ENCODE results near the gene NTRK3.

Gene NTRK3

DNA sequence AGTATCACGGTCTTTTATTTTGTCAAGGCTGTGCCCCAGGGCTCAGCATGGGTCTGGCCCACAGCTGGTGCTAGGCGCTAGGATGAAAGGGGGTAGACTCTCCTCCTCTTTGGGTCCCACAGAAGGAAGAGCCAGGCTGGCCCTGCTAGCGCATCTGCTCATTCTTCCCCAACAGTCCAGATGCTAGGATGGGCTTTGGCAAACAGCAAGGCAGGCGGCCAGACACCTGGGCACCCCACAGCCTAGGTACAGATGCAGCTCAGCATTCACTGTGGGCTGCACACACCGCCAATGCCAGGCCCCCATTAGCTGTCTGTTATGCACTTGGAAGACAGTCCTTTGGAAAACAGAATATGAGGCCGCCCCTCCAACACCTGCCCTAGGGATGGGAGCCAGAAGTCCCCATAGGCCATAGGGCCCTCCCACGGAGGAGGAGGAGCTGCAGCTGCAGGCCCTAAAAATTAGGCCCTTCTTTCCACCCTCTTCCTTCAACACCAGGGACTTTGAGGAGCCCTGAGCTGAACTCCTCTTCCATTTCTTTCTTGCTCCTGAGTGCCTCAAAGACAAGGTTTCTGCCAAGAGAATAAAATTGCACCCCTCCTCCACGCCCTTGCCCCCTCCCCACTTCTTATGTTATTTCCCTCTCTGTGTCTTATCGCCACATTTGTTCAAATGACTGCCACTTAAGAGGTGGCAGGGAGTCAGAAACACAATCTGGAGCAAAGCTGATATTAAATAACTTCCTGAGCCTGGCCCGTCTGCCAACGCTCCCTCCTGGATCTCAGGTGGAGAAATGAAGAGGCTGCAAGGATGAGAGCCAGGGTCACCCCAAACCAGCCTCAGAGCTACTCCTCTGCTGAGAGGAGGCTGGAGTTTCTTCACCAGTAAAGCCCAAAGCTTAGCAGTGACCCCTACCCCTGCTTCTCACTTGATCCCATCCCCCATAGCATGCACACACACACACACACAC lies 13.7 kb downstream of the NTRK3 start:
- Histone ChIP-seq H3K4me3 (ENCODE audit: low read depth in 1 of 2, low read length in 2 of 2) (no peak overlapping the region), H3K4me1 (ENCODE audit: control insufficient read depth in 1 of 2, insufficient read depth in 2 of 2, low read length in 2 of 2) (peaks cover 0 to 10% of the 10 kb centered on the region in 2 donors), H3K27me3 (ENCODE audit: low read depth, low read length) (no peaks in the 10 kb centered on the region), H3K36me3 (ENCODE audit: control insufficient read depth in 1 of 2, insufficient read depth in 2 of 2, low read length in 2 of 2) (no peaks in the 10 kb centered on the region), H3K27ac (ENCODE audit: low read length) (no peak overlapping the region), H3K9me3 (ENCODE audit: control insufficient read depth in 1 of 2, low read length in 2 of 2) (no peaks in the 10 kb centered on the region)

DNA sequence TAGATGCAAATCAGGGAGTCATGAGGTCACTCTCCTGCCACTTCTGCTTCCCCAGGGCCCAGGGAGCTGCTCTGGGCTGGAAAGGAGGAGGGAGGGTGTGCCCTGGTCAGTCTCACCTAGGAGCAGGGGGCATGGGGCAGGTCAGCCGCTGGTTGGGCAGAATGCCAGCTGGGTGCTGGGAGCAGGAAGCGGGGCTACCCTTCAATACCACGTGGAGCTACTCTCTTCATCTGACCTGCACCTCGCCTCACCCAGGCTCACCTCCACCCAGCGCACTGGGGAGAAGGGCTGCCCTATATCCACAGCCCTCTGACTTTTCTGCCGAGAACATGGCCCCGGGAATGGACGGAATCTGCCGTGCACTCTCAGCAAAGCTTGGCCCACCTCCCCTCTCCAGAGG lies 15.1 kb downstream of the NTRK3 start:
- peaks cover 0 to 3% of the 10 kb centered on the region in 2 donors for H3K4me1 ChIP-seq (ENCODE audit: control insufficient read depth in 1 of 2, insufficient read depth in 2 of 2, low read length in 2 of 2)
- no peaks in the 10 kb centered on the region for H3K27me3 ChIP-seq (ENCODE audit: low read depth, low read length)
- H3K36me3 ChIP-seq (ENCODE audit: control insufficient read depth in 1 of 2, insufficient read depth in 2 of 2, low read length in 2 of 2) = no peaks in the 10 kb centered on the region
- no peaks in the 10 kb centered on the region for H3K9me3 ChIP-seq (ENCODE audit: control insufficient read depth in 1 of 2, low read length in 2 of 2)
- no peak overlapping the region for H3K4me3 ChIP-seq (ENCODE audit: low read depth in 1 of 2, low read length in 2 of 2)
- H3K27ac ChIP-seq (ENCODE audit: low read length) = no peak overlapping the region

DNA sequence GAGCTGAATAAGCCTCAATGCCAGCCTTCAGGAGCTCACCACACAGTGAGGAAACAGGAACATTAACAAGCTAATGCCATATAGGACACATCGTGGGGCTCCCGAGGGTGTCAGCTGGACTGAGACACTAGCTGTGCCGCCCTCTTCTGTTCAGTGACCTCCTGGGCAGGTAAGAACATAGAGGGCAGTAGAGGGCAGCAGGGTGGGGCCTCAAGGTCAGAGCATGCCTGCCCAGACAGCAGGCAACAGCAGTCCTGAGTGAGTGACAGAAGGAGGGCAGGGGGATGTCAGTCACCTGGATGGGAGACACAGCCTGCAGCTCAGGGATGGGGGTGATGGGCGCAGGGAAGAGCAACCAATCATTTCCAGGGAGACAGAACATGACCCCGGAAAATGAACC lies 15.5 kb downstream of the NTRK3 start:
- H3K27me3 ChIP-seq (ENCODE audit: low read depth, low read length) = no peaks in the 10 kb centered on the region

DNA sequence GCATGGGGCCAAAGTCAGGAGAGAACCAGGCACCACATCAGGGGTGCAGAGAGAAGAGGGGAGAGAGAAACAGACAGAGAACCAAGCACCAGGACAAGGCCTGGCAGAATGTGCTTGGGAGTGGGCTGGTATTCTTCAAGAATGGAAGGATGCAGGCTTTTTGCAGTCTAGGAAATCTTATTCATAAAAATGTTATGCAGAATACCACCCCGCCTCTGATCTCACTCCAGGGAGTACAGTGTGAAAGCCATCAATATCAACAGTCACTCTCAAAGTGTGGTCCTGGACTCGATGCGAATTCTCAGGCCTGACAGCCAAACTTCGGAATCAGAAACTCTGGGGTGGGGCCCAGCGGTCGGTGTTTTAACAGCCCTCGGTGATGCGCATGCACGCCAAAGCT lies 16.9 kb downstream of the NTRK3 start:
- H3K9me3 ChIP-seq (ENCODE audit: control insufficient read depth in 1 of 2, low read length in 2 of 2) = no peaks in the 10 kb centered on the region
- H3K4me3 ChIP-seq (ENCODE audit: low read depth in 1 of 2, low read length in 2 of 2) = no peak overlapping the region
- H3K4me1 ChIP-seq (ENCODE audit: control insufficient read depth in 1 of 2, insufficient read depth in 2 of 2, low read length in 2 of 2) = no peaks in the 10 kb centered on the region
- H3K27ac ChIP-seq (ENCODE audit: low read length) = no peak overlapping the region
- H3K27me3 ChIP-seq (ENCODE audit: low read depth, low read length) = no peaks in the 10 kb centered on the region
- no peaks in the 10 kb centered on the region for H3K36me3 ChIP-seq (ENCODE audit: control insufficient read depth in 1 of 2, insufficient read depth in 2 of 2, low read length in 2 of 2)

More for the DNA sequence above, 15.5 kb downstream of the NTRK3 start:
- Histone ChIP-seq H3K4me3 (ENCODE audit: low read depth in 1 of 2, low read length in 2 of 2) (no peak overlapping the region), H3K36me3 (ENCODE audit: control insufficient read depth in 1 of 2, insufficient read depth in 2 of 2, low read length in 2 of 2) (no peaks in the 10 kb centered on the region), H3K27ac (ENCODE audit: low read length) (no peak overlapping the region), H3K9me3 (ENCODE audit: control insufficient read depth in 1 of 2, low read length in 2 of 2) (no peaks in the 10 kb centered on the region), H3K4me1 (ENCODE audit: control insufficient read depth in 1 of 2, insufficient read depth in 2 of 2, low read length in 2 of 2) (no peaks in the 10 kb centered on the region)

DNA sequence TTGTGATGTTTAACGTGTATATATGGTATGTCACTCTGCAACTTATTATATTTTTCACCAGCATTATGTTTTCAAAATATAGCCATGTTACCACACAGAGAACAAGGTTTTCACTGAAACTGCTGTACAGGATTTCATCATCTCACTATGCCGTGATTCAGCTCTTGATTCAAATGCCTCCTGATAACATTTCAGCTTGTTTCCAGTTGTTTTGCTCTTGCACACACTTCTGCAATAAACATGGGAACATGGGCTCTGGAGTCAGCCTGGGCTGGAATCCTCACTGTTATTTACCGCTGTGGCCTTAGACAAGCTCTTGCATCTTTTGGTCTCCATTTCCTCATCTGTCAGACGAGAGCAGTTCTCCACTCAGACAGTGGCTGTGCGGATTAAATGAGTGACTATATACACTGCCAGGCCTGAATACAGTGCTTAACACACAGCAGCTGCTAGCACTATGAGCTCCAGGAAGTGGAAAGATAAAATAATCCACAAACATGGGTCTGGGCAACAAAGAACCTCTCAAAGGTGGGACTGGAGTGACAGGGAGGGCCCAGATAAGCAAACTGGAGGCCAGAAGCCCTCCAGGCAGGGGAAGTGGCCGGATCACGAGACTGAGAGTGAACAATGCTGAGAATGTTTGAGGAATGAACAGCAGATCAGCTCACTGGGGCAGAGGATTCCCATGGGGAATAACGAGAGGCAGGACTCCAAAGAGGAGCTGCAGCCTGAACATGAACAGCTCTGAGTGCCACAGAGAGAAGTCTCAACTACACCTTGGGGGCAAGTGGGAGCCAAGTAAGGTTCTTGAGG lies 17.7 kb downstream of the NTRK3 start:
- Histone ChIP-seq H3K36me3 (ENCODE audit: control insufficient read depth in 1 of 2, insufficient read depth in 2 of 2, low read length in 2 of 2) (no peaks in the 10 kb centered on the region), H3K4me1 (ENCODE audit: control insufficient read depth in 1 of 2, insufficient read depth in 2 of 2, low read length in 2 of 2) (no peaks in the 10 kb centered on the region), H3K27ac (ENCODE audit: low read length) (no peak overlapping the region)

DNA sequence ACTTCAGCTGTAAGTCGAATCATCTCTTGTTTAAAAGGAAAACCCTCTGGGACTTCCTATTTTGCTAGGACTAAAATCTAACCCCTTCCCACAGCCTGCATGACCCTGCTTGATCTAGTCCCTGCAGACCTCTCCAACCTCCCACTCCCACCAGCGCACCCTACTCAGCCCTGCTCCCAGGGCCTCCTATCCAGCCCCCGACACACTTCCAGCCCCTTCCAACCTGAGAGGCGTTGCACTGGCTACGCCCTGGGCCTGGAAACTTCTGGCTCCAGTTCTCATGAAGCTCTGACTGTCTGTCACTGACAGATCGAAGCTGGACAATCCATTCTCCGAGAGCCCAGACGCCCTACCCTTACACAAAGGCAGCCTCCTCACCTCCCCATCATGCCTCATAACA lies 21.8 kb downstream of the NTRK3 start:
- Histone ChIP-seq H3K9me3 (ENCODE audit: control insufficient read depth in 1 of 2, low read length in 2 of 2) (no peaks in the 10 kb centered on the region), H3K27me3 (ENCODE audit: low read depth, low read length) (no peaks in the 10 kb centered on the region), H3K27ac (ENCODE audit: low read length) (no peak overlapping the region), H3K36me3 (ENCODE audit: control insufficient read depth in 1 of 2, insufficient read depth in 2 of 2, low read length in 2 of 2) (no peaks in the 10 kb centered on the region), H3K4me3 (ENCODE audit: low read depth in 1 of 2, low read length in 2 of 2) (no peak overlapping the region), H3K4me1 (ENCODE audit: control insufficient read depth in 1 of 2, insufficient read depth in 2 of 2, low read length in 2 of 2) (no peaks in the 10 kb centered on the region)

More for the DNA sequence above, 17.7 kb downstream of the NTRK3 start:
- no peak overlapping the region for H3K4me3 ChIP-seq (ENCODE audit: low read depth in 1 of 2, low read length in 2 of 2)
- H3K27me3 ChIP-seq (ENCODE audit: low read depth, low read length) = no peaks in the 10 kb centered on the region
- no peaks in the 10 kb centered on the region for H3K9me3 ChIP-seq (ENCODE audit: control insufficient read depth in 1 of 2, low read length in 2 of 2)

DNA sequence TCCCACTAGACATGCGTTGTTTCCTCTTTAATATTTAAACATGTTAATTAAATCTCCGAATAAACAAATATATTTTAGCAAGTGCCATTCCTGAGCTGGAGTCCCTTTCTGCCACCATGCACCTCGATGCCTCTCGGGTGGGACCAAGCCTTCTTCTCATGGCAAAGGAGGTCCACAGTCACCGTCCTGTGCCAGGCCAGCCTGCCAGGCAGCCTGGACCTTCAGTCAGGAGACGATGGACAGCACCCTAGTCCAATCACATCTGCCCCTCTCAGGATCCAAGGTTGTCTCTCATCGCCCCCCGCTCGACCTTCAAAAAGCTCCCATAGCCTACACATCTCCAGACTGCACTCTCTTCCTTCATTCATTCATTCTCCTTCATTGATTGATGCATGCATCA lies 22.6 kb downstream of the NTRK3 start:
- no peak overlapping the region for H3K4me3 ChIP-seq (ENCODE audit: low read depth in 1 of 2, low read length in 2 of 2)
- no peaks in the 10 kb centered on the region for H3K27me3 ChIP-seq (ENCODE audit: low read depth, low read length)
- no peaks in the 10 kb centered on the region for H3K36me3 ChIP-seq (ENCODE audit: control insufficient read depth in 1 of 2, insufficient read depth in 2 of 2, low read length in 2 of 2)
- H3K4me1 ChIP-seq (ENCODE audit: control insufficient read depth in 1 of 2, insufficient read depth in 2 of 2, low read length in 2 of 2) = no peaks in the 10 kb centered on the region
- H3K27ac ChIP-seq (ENCODE audit: low read length) = no peak overlapping the region
- H3K9me3 ChIP-seq (ENCODE audit: control insufficient read depth in 1 of 2, low read length in 2 of 2) = no peaks in the 10 kb centered on the region

DNA sequence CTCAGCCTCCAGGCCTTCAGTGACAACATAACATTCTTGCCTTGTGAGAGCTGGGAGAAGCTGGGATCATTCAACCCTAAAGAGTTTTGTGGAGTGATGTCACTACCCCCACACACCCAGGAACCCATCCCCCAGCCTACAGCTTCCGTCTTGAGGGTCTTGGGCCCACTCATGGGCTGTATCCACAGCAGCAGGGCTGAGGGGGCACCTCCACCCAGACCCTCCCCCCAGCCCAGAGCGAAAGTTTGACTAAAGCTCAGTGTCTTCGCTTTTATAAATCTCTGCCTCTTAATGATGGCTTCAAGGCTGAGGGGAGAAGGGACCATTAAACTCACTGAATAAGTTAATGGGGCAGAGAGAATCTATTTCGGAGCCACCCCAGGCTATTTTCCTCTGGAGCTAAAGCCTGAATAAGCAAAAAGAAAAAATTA lies 23.8 kb downstream of the NTRK3 start:
- no peak overlapping the region for H3K4me3 ChIP-seq (ENCODE audit: low read depth in 1 of 2, low read length in 2 of 2)
- H3K27me3 ChIP-seq (ENCODE audit: low read depth, low read length) = no peaks in the 10 kb centered on the region
- H3K9me3 ChIP-seq (ENCODE audit: control insufficient read depth in 1 of 2, low read length in 2 of 2) = no peaks in the 10 kb centered on the region
- no peak overlapping the region for H3K27ac ChIP-seq (ENCODE audit: low read length)
- no peaks in the 10 kb centered on the region for H3K36me3 ChIP-seq (ENCODE audit: control insufficient read depth in 1 of 2, insufficient read depth in 2 of 2, low read length in 2 of 2)
- H3K4me1 ChIP-seq (ENCODE audit: control insufficient read depth in 1 of 2, insufficient read depth in 2 of 2, low read length in 2 of 2) = no peaks in the 10 kb centered on the region

DNA sequence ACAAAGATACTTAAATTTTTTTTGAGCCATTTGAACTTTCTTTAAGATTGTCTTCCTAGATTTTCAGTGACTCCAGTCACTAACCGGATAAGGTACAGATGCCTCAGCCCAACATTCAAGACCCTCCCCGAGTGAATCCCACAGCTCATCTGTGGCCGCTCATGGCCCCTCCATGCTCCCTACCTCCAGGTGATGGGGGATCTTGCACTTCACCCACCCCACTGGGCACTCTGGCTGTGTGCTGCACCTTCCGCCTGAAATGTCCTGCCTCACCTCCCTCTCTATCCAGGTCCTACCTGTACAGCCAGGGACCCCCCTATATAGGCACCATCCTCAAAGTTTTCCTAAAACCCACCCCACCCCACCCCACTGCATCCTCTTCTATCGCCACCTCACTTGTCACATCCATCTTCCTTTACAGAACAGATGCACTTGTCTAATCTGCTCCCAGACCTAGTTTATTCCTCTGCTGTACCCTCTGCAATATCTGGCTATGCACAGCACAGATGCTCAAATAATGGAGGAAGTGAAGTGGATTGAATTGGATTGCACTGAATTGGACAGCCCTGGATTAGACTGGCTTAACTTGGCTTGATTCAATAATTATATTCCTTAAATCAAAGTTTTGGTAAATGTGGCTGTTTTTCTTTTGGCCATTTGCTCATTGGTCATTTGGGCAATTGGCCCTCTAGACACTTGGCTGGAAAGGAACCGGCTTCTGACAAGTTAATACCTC lies 24.5 kb downstream of the NTRK3 start:
- H3K9me3 ChIP-seq (ENCODE audit: control insufficient read depth in 1 of 2, low read length in 2 of 2) = no peaks in the 10 kb centered on the region
- H3K27ac ChIP-seq (ENCODE audit: low read length) = no peak overlapping the region
- no peaks in the 10 kb centered on the region for H3K36me3 ChIP-seq (ENCODE audit: control insufficient read depth in 1 of 2, insufficient read depth in 2 of 2, low read length in 2 of 2)
- H3K27me3 ChIP-seq (ENCODE audit: low read depth, low read length) = no peaks in the 10 kb centered on the region
- H3K4me1 ChIP-seq (ENCODE audit: control insufficient read depth in 1 of 2, insufficient read depth in 2 of 2, low read length in 2 of 2) = no peaks in the 10 kb centered on the region
- H3K4me3 ChIP-seq (ENCODE audit: low read depth in 1 of 2, low read length in 2 of 2) = no peak overlapping the region

DNA sequence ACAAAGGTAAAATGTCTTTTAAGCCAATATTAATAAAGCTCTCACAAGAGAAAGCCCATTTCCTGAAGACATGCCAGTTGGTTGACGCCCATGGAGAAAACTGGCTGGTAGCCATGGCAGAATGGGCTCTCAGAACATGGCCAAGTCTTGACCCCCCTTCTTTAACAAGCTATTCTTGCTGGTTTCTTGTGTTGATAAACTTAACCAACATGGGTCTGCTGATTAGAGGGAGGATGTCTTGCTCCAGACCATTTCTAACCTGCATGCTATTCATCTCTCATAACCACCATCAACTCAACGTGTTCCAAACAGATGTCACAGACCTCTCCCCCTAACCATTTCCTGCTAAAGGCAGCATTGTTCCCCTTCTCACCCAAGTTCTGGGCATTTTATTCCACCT lies 25.7 kb downstream of the NTRK3 start:
- Histone ChIP-seq H3K36me3 (ENCODE audit: control insufficient read depth in 1 of 2, insufficient read depth in 2 of 2, low read length in 2 of 2) (no peaks in the 10 kb centered on the region), H3K4me3 (ENCODE audit: low read depth in 1 of 2, low read length in 2 of 2) (no peak overlapping the region), H3K4me1 (ENCODE audit: control insufficient read depth in 1 of 2, insufficient read depth in 2 of 2, low read length in 2 of 2) (no peaks in the 10 kb centered on the region), H3K27me3 (ENCODE audit: low read depth, low read length) (no peaks in the 10 kb centered on the region), H3K9me3 (ENCODE audit: control insufficient read depth in 1 of 2, low read length in 2 of 2) (no peaks in the 10 kb centered on the region), H3K27ac (ENCODE audit: low read length) (no peak overlapping the region)

DNA sequence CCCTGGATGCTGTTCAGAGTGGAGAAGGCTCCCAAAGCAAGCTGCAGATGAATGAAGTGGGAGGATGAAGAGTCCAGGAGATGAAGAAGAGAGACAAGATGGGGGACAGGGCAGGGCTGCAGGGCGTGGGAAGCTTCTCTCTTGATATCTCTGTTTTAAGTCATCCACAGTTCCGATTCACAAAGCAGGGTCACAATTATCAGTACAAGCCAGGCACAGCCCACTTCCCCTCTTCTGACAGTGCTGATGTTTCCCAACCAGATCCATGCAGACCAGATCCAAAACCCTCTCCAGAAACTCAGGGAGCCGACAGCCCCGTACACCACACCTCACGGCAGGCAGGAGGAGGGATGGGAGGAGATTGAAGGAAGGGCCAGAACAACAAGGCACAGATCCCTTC lies 31.1 kb downstream of the NTRK3 start:
- Histone ChIP-seq H3K27ac (ENCODE audit: low read length) (no peak overlapping the region), H3K4me3 (ENCODE audit: low read depth in 1 of 2, low read length in 2 of 2) (no peak overlapping the region), H3K36me3 (ENCODE audit: control insufficient read depth in 1 of 2, insufficient read depth in 2 of 2, low read length in 2 of 2) (no peaks in the 10 kb centered on the region), H3K27me3 (ENCODE audit: low read depth, low read length) (no peaks in the 10 kb centered on the region), H3K4me1 (ENCODE audit: control insufficient read depth in 1 of 2, insufficient read depth in 2 of 2, low read length in 2 of 2) (no peaks in the 10 kb centered on the region), H3K9me3 (ENCODE audit: control insufficient read depth in 1 of 2, low read length in 2 of 2) (no peaks in the 10 kb centered on the region)
